Trophoblast cell (in vitro differentiated cells and primary cell): Measurements from ENCODE around the gene TTC21B.

Source experiments
- DNase-seq, 2 donors: peaks; one replicate each; pipeline ENCODE4 v3.0.0-alpha.2; 2016
- H2AFZ ChIP-seq: 2 replicates; pipeline ENCODE4 v1.6.1; 2013; ENCODE audit warnings: low read length, moderate library complexity, mild to moderate bottlenecking; ENCODE audit not compliant: insufficient read depth, poor library complexity
- H2AK5ac ChIP-seq: 2 replicates; pipeline ENCODE4 v1.6.1; 2013; ENCODE audit warnings: mild to moderate bottlenecking, low read length
- H2BK120ac ChIP-seq: 2 replicates; pipeline ENCODE4 v1.6.1; 2013; ENCODE audit warnings: low read length, mild to moderate bottlenecking, moderate library complexity; ENCODE audit not compliant: insufficient read depth, poor library complexity
- H2BK12ac ChIP-seq: 2 replicates; pipeline ENCODE4 v1.6.1; 2013; ENCODE audit warnings: mild to moderate bottlenecking, low read length, moderate library complexity
- H2BK5ac ChIP-seq: 2 replicates; pipeline ENCODE4 v1.6.1; 2013; ENCODE audit warnings: low read length, low read depth, moderate library complexity, mild to moderate bottlenecking; ENCODE audit not compliant: poor library complexity
- H3K14ac ChIP-seq: 2 replicates; pipeline ENCODE4 v1.6.1; 2013; ENCODE audit warnings: mild to moderate bottlenecking, low read length
- H3K18ac ChIP-seq: 2 replicates; pipeline ENCODE4 v1.6.1; 2013; ENCODE audit warnings: mild to moderate bottlenecking, low read length
- H3K23ac ChIP-seq: 2 replicates; pipeline ENCODE4 v1.6.1; 2013; ENCODE audit warnings: low read length
- H3K27ac ChIP-seq: 2 replicates; pipeline ENCODE4 v1.5.1; 2013; ENCODE audit warnings: low read depth, mild to moderate bottlenecking, inconsistent platforms, low read length, moderate library complexity
- H3K27me3 ChIP-seq: 2 replicates; pipeline ENCODE4 v1.6.1; 2013; ENCODE audit warnings: inconsistent platforms, mild to moderate bottlenecking, low read length, moderate library complexity; ENCODE audit not compliant: insufficient read depth
- H3K36me3 ChIP-seq, 2 experiments: 1 replicate in 1 of 2; 2 replicates in 1 of 2; pipeline ENCODE4 v1.6.1; 2013; ENCODE audit warnings: low read length in 2 of 2, mild to moderate bottlenecking in 2 of 2, moderate library complexity in 1 of 2; ENCODE audit not compliant: insufficient read depth in 2 of 2, control insufficient read depth in 1 of 2
- H3K4ac ChIP-seq: 2 replicates; pipeline ENCODE4 v1.6.1; 2013; ENCODE audit warnings: low read depth, mild to moderate bottlenecking, low read length, moderate library complexity
- H3K4me1 ChIP-seq, 2 experiments: 1 replicate in 1 of 2; 2 replicates in 1 of 2; pipeline ENCODE4 v1.6.1; 2013; ENCODE audit warnings: low read length in 2 of 2, mild to moderate bottlenecking in 2 of 2, moderate library complexity in 1 of 2; ENCODE audit not compliant: insufficient read depth in 2 of 2, control insufficient read depth in 1 of 2
- H3K4me2 ChIP-seq: 2 replicates; pipeline ENCODE4 v1.6.1; 2013; ENCODE audit warnings: inconsistent platforms, mild to moderate bottlenecking, low read length, moderate library complexity
- H3K4me3 ChIP-seq: 2 replicates; pipeline ENCODE4 v1.5.1; 2013; ENCODE audit warnings: mild to moderate bottlenecking, low read depth, low read length, inconsistent platforms
- H3K79me1 ChIP-seq: one replicate; pipeline ENCODE4 v1.6.1; 2013; ENCODE audit warnings: low read length
- H3K79me2 ChIP-seq: 2 replicates; pipeline ENCODE4 v1.6.1; 2013; ENCODE audit warnings: low read length, mild to moderate bottlenecking; ENCODE audit not compliant: control insufficient read depth, insufficient read depth, poor library complexity
- H3K9ac ChIP-seq: 2 replicates; pipeline ENCODE4 v1.6.1; 2013; ENCODE audit warnings: mild to moderate bottlenecking, low read length
- H3K9me3 ChIP-seq: 2 replicates; pipeline ENCODE4 v1.6.1; 2013; ENCODE audit warnings: low read depth, mild to moderate bottlenecking, control low read depth, inconsistent platforms, low read length; ENCODE audit not compliant: insufficient read depth
- H4K12ac ChIP-seq: 2 replicates; pipeline ENCODE4 v1.6.1; 2013; ENCODE audit warnings: low read depth, mild to moderate bottlenecking, low read length, moderate library complexity
- H4K8ac ChIP-seq: 2 replicates; pipeline ENCODE4 v1.6.1; 2013; ENCODE audit warnings: low read depth, mild to moderate bottlenecking, low read length, moderate library complexity
- H4K91ac ChIP-seq: one replicate; pipeline ENCODE4 v1.6.1; 2013; ENCODE audit warnings: low read depth, mild to moderate bottlenecking, low read length, moderate library complexity
- WGBS: extraction: QIAGEN DNeasy Blood & Tissue Kit; methylation state at CpG from one replicate; pipeline ENCODE4 v1.1.7; 2013; ENCODE audit warnings: missing lambda C conversion rate; ENCODE audit not compliant: insufficient read length, insufficient coverage; ENCODE audit errors: extremely low coverage; 5-methylcytosine and 5-hydroxymethylcytosine counted together

TTC21B gene

DNA sequence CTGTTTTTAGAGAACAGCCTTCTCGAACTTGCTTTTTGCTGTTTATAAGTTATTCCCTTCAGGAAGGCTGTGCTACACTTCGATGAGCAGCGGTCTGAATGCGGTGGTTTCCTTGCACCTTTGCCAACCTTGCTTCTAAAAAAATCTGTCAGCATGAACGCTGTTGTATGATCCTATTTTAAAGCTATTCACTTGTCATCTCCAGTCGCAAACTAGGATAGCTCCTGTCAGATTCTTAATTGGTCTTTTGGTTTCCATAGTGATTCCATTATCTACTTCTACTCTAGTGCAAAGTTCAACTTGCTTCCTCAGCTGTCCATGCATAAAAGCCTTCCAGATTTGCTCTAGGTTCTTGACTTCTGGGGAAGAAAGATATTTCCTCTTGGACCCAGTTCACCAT lies 83.2 kb downstream of the TTC21B start:
- no peak overlapping the region for H2AFZ ChIP-seq
- H3K27ac ChIP-seq: no peak overlapping the region
- no peaks in the 10 kb centered on the region for H3K36me3 ChIP-seq
- no peak overlapping the region for H2BK120ac ChIP-seq
- H3K9me3 ChIP-seq: no peaks in the 10 kb centered on the region
- no peak for DNase-seq
- no peaks in the 10 kb centered on the region for H3K27me3 ChIP-seq
- H3K4me1 ChIP-seq: no peaks in the 10 kb centered on the region
- H3K79me2 ChIP-seq: no peaks in the 10 kb centered on the region
- no peak overlapping the region for H2BK12ac ChIP-seq
- H3K4me3 ChIP-seq: no peak overlapping the region
- H2BK5ac ChIP-seq: no peak overlapping the region
- no peak overlapping the region for H3K14ac ChIP-seq
- H3K4ac ChIP-seq: no peak overlapping the region
- H3K9ac ChIP-seq: no peak overlapping the region
- H2AK5ac ChIP-seq: no peak overlapping the region
- H3K79me1 ChIP-seq: no peaks in the 10 kb centered on the region
- no peak overlapping the region for H3K18ac ChIP-seq
- no peak overlapping the region for H4K91ac ChIP-seq
- no peak overlapping the region for H3K23ac ChIP-seq
- WGBS: no CpG with 5 or more reads among the region's 6 CpGs
- no peak overlapping the region for H4K8ac ChIP-seq
- no peak overlapping the region for H3K4me2 ChIP-seq
- no peak overlapping the region for H4K12ac ChIP-seq

DNA sequence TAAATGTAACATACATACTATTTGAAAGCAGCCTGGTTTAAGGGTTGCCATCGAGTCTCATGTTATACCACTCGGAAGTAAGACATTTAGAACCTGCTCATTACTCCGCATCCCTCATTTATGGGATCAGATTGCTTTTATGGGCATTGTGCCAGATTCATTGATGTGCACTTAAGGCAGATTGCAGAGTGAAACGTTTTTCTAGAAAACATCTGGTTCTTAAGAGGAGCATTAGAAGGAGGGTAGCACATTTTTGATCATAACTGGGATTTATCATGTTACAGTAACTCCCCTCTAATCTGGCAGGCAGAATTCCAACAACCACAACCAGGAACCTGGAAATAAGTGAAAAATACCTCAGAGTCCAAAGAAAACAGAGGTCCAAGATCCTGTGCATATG lies 85.4 kb downstream of the TTC21B start:
- H3K4me1 ChIP-seq: no peaks in the 10 kb centered on the region
- H3K14ac ChIP-seq: no peak overlapping the region
- H4K12ac ChIP-seq: no peak overlapping the region
- no peaks in the 10 kb centered on the region for H3K9me3 ChIP-seq
- no peak overlapping the region for H2BK5ac ChIP-seq
- H3K36me3 ChIP-seq: no peaks in the 10 kb centered on the region
- H3K9ac ChIP-seq: no peak overlapping the region
- no peak overlapping the region for H3K4ac ChIP-seq
- no peak overlapping the region for H3K23ac ChIP-seq
- H3K79me1 ChIP-seq: no peaks in the 10 kb centered on the region
- WGBS: no CpG with 5 or more reads among the region's 4 CpGs
- no peak for DNase-seq
- H3K79me2 ChIP-seq: no peaks in the 10 kb centered on the region
- H3K18ac ChIP-seq: no peak overlapping the region
- no peak overlapping the region for H4K91ac ChIP-seq
- no peaks in the 10 kb centered on the region for H3K27me3 ChIP-seq
- H2AK5ac ChIP-seq: no peak overlapping the region
- no peak overlapping the region for H3K27ac ChIP-seq
- H2BK120ac ChIP-seq: no peak overlapping the region
- no peak overlapping the region for H2BK12ac ChIP-seq
- no peak overlapping the region for H2AFZ ChIP-seq
- no peak overlapping the region for H3K4me3 ChIP-seq
- H4K8ac ChIP-seq: no peak overlapping the region
- no peak overlapping the region for H3K4me2 ChIP-seq

DNA sequence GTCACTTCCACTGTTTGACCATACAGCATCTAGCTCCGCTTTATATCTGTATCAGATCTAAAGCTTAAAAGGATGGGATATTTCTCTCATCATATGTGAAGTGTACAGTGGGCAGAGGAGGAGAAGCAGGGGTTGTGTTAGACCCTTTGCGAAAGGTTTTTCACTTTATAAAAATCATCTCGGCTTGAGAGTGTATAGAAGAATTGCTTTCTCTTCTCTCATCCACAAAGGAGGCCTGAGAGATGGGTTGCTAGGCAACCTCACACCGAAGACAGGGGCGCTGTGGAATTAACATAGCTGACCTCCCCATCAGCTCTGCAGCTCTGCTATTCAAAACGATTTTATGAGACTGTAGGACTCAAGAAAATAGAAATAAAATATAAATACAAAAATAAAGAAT lies 89.3 kb downstream of the TTC21B start:
- DNase-seq: no peak
- Histone ChIP-seq H3K79me2 (no peaks in the 10 kb centered on the region), H4K12ac (no peak overlapping the region), H3K4me1 (no peaks in the 10 kb centered on the region), H3K4me2 (no peak overlapping the region), H3K27me3 (no peaks in the 10 kb centered on the region), H3K9ac (no peak overlapping the region), H3K4me3 (no peak overlapping the region), H3K79me1 (no peaks in the 10 kb centered on the region), H2BK120ac (no peak overlapping the region), H3K23ac (no peak overlapping the region), H3K18ac (no peak overlapping the region), H4K8ac (no peak overlapping the region), H3K9me3 (peaks cover 2% of the 10 kb centered on the region), H3K4ac (no peak overlapping the region), H3K14ac (no peak overlapping the region), H4K91ac (no peak overlapping the region), H2BK12ac (no peak overlapping the region), H2AK5ac (no peak overlapping the region), H3K36me3 (no peaks in the 10 kb centered on the region), H2BK5ac (no peak overlapping the region), H3K27ac (no peak overlapping the region), H2AFZ (no peak overlapping the region)
- no CpG with 5 or more reads among the region's 6 CpGs for WGBS

DNA sequence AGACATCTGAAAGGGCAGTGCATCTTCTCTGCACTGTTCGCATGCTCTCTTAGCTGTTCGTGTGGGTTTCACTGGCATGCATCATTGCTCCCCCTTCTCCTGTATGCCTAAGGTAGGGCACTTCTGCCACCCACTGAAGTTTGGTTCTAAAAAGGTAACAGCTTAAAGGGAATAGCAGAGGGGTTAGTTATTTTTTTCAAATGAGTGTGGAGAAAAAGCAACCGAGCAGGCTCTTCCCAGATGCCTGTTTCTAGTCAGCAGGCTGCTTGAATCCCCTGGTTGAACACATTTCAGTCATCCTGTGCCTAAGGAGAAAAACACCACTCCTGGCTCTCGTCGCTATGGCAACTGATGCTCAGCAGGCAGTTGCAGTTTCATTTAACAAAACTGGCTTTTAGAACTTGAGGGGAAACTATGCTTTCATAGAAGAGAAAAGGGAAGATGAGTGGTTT lies 89.7 kb downstream of the TTC21B start:
- Histone ChIP-seq H2BK5ac (no peak overlapping the region), H3K79me2 (no peaks in the 10 kb centered on the region), H3K14ac (no peak overlapping the region), H3K4me1 (no peaks in the 10 kb centered on the region), H4K8ac (no peak overlapping the region), H3K9ac (no peak overlapping the region), H3K4ac (no peak overlapping the region), H2AK5ac (no peak overlapping the region), H4K91ac (no peak overlapping the region), H3K79me1 (no peaks in the 10 kb centered on the region), H3K4me3 (no peak overlapping the region), H2BK12ac (no peak overlapping the region), H3K23ac (no peak overlapping the region), H3K4me2 (no peak overlapping the region), H3K9me3 (peaks cover 2% of the 10 kb centered on the region), H2BK120ac (no peak overlapping the region), H2AFZ (no peak overlapping the region), H3K36me3 (no peaks in the 10 kb centered on the region), H3K27ac (no peak overlapping the region), H4K12ac (no peak overlapping the region), H3K18ac (no peak overlapping the region), H3K27me3 (no peaks in the 10 kb centered on the region)
- WGBS: no CpG with 5 or more reads among the region's 5 CpGs
- no peak for DNase-seq
